Karpas-422 (cell line): ENCODE measurements around the gene SLC25A10. TPM values are rescaled to one million over a fixed set of nuclear protein-coding genes. Genes with fewer than 3 reads are reported as not detected.
A peak's percentile ranks its signal among the peaks of the same experiment; 100 is the strongest.

Source experiments
- DNase-seq: peaks from one replicate; pipeline ENCODE4 v3.0.0-alpha.2; 2015
- H2AFZ ChIP-seq: fragments of 200-600 bp; sonication (generic); 2 replicates; pipeline ENCODE4 v1.6.1; 2014; ENCODE audit warnings: antibody characterized with exemption, low read length, mixed read lengths
- H3K27ac ChIP-seq: fragments of 200-600 bp; sonication (generic); 2 replicates; pipeline ENCODE4 v1.5.1; 2014; ENCODE audit warnings: mild to moderate bottlenecking, low read length, moderate library complexity
- H3K27me3 ChIP-seq: fragments of 200-600 bp; sonication (generic); 2 replicates; pipeline ENCODE4 v1.6.1; 2014; ENCODE audit warnings: low read length, mixed read lengths
- H3K36me3 ChIP-seq: fragments of 200-600 bp; sonication (generic); 2 replicates; pipeline ENCODE4 v1.6.1; 2014; ENCODE audit warnings: low read length, mixed read lengths; ENCODE audit not compliant: insufficient read depth
- H3K4me1 ChIP-seq: fragments of 200-600 bp; sonication (generic); 2 replicates; pipeline ENCODE4 v1.6.1; 2014; ENCODE audit warnings: mild to moderate bottlenecking, low read length, mixed read lengths
- H3K4me2 ChIP-seq: fragments of 200-600 bp; sonication (generic); 2 replicates; pipeline ENCODE4 v1.6.1; 2014; ENCODE audit warnings: low read length, low read depth, mild to moderate bottlenecking; ENCODE audit not compliant: poor library complexity, severe bottlenecking
- H3K4me3 ChIP-seq: fragments of 200-600 bp; sonication (generic); 2 replicates; pipeline ENCODE4 v1.5.1; 2014; ENCODE audit warnings: mild to moderate bottlenecking, antibody characterized with exemption, low read length, mixed read lengths
- H3K79me2 ChIP-seq: fragments of 200-600 bp; sonication (generic); 2 replicates; pipeline ENCODE4 v1.6.1; 2014; ENCODE audit warnings: mild to moderate bottlenecking, low read length, mixed read lengths
- H3K9ac ChIP-seq: fragments of 200-600 bp; sonication (generic); 2 replicates; pipeline ENCODE4 v1.6.0; 2014; ENCODE audit warnings: low read length
- H3K9me2 ChIP-seq: fragments of 200-600 bp; sonication (generic), shearing (Covaris generic); replicated peaks from 2 replicates; pipeline ENCODE4 v1.6.0; 2014; ENCODE audit warnings: mild to moderate bottlenecking, low read length, moderate library complexity; ENCODE audit not compliant: insufficient read depth
- H3K9me3 ChIP-seq: fragments of 300-700, 200-600 bp; sonication (generic); 2 replicates; pipeline ENCODE4 v1.6.1; 2014; ENCODE audit warnings: low read length, mixed read lengths
- H4K20me1 ChIP-seq: fragments of 200-600 bp; sonication (generic); 2 replicates; pipeline ENCODE4 v1.6.1; 2014; ENCODE audit warnings: mild to moderate bottlenecking, antibody characterized with exemption, low read length, low read depth; ENCODE audit not compliant: insufficient read depth
- total RNA-seq: library from RNA; depleted of rRNA; stranded (reverse); fragments of >200 nt; shearing (Covaris generic); gene quantifications from 2 replicates; pipeline ENCODE4 v1.2.3, GENCODE V29; 2014; ENCODE audit warnings: low replicate concordance

The SLC25A10 gene
- total RNA-seq, 1 experiment from 2014 or later, result 8.6 TPM

DNA sequence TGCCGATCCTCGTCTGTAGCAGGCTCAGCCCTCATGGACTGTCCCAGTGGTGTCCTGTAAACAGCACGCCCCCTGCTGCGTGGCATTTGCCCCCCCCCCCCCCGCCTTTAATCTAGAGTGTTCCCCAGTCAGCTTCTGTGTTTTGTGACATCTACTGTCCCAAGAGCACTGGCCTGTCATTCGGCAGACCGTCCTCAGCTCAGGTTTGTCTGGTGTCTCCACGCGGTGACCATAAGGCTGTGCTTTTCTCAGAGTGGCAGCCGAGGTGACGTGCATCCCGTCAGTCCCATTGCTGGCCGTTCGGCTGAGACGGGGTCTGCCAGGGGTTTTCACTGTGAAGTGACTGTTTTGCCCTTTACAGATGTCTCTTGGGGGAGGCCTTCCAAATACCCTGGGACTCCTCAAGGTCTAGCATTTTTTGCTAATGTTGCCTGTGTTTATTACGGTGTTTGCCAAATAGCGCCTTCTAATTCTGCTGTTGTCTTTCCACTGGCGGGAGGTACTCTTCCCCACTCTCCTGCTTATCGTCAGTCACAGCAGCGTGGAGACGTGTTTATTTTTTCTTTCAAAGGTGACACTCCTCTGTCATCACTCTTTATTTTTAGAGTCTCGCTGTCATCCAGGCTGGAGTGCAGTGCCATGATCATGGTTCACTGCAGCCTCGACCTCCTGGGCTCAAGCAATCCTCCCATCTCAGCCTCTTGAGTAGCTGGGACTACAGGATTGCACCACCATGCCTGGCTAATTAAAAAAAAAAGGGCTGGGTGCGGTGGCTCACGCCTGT, 14.6 kb upstream of the SLC25A10 start:
- no peak overlapping the region for H3K9ac ChIP-seq
- H3K27ac ChIP-seq, result no peak overlapping the region
- DNase-seq, result no peak
- no peaks in the 10 kb centered on the region for H3K9me2 ChIP-seq
- H3K4me2 ChIP-seq, result no peak overlapping the region
- H4K20me1 ChIP-seq, result peaks cover 24% of the 10 kb centered on the region
- H3K79me2 ChIP-seq, result peaks cover 28% of the 10 kb centered on the region
- no peaks in the 10 kb centered on the region for H3K27me3 ChIP-seq
- H2AFZ ChIP-seq, result no peak overlapping the region
- no peaks in the 10 kb centered on the region for H3K9me3 ChIP-seq
- peaks cover 16% of the 10 kb centered on the region for H3K4me1 ChIP-seq
- H3K4me3 ChIP-seq, result no peak overlapping the region
- H3K36me3 ChIP-seq, result peaks cover 11% of the 10 kb centered on the region; the same call in 1 of the 2 replicates

DNA sequence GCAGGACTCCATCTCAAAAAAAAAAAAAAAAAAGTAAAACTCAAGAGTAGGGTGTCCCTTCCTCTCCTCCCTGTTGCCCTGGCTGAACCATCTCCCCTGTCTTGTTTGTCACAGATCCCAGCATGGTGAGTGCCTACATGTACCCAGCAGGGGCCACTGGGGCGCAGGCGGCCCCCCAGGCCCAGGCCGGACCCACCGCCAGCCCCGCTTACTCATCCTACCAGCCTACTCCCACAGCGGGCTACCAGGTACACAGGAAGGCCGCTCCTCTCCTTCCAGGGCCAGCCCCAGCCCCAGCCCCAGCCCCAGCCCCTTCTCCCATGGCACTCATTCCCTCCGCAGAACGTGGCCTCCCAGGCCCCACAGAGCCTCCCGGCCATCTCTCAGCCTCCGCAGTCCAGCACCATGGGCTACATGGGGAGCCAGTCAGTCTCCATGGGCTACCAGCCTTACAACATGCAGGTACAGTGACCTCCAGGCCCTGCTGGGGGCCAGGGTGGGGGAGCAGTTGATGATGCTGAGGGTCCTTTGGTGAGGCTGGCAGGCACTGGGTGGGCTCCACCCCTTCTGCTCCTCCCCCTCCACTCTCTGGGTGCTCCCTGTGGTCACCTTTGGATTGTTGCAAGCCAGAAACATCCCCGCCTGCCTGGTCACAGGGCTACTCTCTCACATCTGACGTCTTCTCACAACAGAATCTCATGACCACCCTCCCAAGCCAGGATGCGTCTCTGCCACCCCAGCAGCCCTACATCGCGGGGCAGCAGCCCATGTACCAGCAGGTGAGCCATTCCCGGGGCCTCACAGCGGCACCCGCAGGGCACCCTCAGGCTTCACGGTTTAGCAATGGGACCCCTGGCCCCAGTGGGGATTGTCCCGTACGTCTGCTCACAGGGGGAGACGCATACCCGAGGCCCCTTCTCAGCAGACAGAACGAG, 11.5 kb upstream of the SLC25A10 start:
- Histone ChIP-seq H3K4me3 (peak overlapping the region; percentile 81; the same call in 1 of the 2 replicates), H3K27ac (no peak overlapping the region), H4K20me1 (peaks cover 22% of the 10 kb centered on the region), H3K4me2 (peak overlapping the region; percentile 99), H3K79me2 (peaks cover 55% of the 10 kb centered on the region), H3K36me3 (peaks cover 14% of the 10 kb centered on the region), H3K27me3 (no peaks in the 10 kb centered on the region), H3K4me1 (peaks cover 24% of the 10 kb centered on the region), H3K9me3 (no peaks in the 10 kb centered on the region), H3K9me2 (no peaks in the 10 kb centered on the region), H2AFZ (no peak overlapping the region), H3K9ac (peak overlapping the region; percentile 99)
- no peak for DNase-seq

DNA sequence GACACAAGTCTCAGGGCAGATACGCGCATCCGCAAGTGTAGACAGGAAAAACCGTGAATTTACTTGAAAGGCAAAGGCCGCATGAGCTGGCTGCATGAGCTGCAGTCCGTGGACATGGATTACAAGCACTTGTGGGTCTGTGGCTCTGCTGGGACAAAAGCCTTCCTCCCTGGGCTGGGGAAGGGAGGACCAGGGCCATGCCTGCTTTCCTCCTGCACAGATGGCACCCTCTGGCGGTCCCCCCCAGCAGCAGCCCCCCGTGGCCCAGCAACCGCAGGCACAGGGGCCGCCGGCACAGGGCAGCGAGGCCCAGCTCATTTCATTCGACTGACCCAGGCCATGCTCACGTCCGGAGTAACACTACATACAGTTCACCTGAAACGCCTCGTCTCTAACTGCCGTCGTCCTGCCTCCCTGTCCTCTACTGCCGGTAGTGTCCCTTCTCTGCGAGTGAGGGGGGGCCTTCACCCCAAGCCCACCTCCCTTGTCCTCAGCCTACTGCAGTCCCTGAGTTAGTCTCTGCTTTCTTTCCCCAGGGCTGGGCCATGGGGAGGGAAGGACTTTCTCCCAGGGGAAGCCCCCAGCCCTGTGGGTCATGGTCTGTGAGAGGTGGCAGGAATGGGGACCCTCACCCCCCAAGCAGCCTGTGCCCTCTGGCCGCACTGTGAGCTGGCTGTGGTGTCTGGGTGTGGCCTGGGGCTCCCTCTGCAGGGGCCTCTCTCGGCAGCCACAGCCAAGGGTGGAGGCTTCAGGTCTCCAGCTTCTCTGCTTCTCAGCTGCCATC, 10.6 kb upstream of the SLC25A10 start:
- Histone ChIP-seq H3K9me2 (no peaks in the 10 kb centered on the region), H3K9me3 (no peaks in the 10 kb centered on the region), H3K9ac (peak overlapping the region; percentile 99), H2AFZ (no peak overlapping the region), H3K27me3 (no peaks in the 10 kb centered on the region), H3K27ac (peak overlapping the region; percentile 87; the same call in 1 of the 2 replicates), H4K20me1 (peaks cover 26% of the 10 kb centered on the region), H3K4me3 (peak overlapping the region; percentile 81), H3K4me2 (peak overlapping the region; percentile 99), H3K36me3 (peaks cover 22% of the 10 kb centered on the region), H3K4me1 (peaks cover 24% of the 10 kb centered on the region), H3K79me2 (peaks cover 58% of the 10 kb centered on the region)
- peak; percentile 69 for DNase-seq

DNA sequence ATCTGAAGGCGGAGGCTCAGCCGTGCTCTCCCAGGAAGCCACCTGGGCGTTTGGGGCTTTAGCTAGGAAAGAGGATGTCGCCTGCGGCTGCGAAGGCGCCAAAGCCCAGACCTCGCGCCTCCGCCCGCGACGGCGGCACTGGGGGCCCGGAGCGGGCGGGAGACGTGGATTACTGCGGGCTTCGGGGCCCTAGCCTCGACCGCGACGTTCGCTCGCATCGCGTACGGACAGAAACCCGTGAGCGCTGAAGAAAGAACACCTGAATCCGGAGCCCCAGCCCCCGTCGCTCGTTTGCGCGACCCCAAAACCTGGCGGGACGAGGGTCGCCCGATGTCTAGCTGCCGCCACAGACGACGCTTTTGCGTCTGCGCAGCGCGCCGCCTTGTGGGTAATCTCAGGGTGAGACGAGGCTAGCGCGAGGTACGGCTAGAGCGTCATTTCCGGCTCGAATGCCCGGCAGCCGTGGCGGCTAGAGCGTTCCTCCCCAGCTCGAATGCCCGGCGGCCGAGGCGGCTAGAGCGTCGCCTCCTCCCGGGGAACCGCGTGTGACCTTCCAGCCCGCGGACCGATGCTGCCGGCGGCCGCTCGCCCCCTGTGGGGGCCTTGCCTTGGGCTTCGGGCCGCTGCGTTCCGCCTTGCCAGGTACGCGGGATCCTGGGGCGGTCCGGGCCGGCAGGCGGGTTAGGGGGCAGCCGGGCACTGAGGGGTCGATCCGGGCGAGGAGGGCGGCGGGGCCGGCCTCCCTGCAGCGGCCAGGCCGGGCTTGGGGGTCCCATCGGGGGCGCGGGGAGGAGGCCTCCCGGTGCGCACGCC, 8.9 kb upstream of the SLC25A10 start, which contains the start of gene MRPL12:
MRPL12 (plus strand) TSS at position 434 of the 813 bp plus-strand sequence; CDS start at position 569, 135 bp downstream.
- H4K20me1 ChIP-seq, result peaks cover 31% of the 10 kb centered on the region
- H3K27ac ChIP-seq, result peak within 1 kb of the TSS; percentile 87
- no peaks in the 10 kb centered on the region for H3K27me3 ChIP-seq
- H2AFZ ChIP-seq, result no peak within 1 kb of the TSS
- H3K9me3 ChIP-seq, result no peaks in the 10 kb centered on the region
- H3K4me3 ChIP-seq, result peak within 1 kb of the TSS; percentile 81
- peak within 1 kb of the TSS; percentile 99 for H3K9ac ChIP-seq
- H3K4me1 ChIP-seq, result peaks cover 24% of the 10 kb centered on the region
- H3K4me2 ChIP-seq, result peak within 1 kb of the TSS; percentile 99
- no peaks in the 10 kb centered on the region for H3K9me2 ChIP-seq
- peaks cover 31% of the 10 kb centered on the region for H3K36me3 ChIP-seq
- H3K79me2 ChIP-seq, result peaks cover 58% of the 10 kb centered on the region
- peak; percentile 98 for DNase-seq

DNA sequence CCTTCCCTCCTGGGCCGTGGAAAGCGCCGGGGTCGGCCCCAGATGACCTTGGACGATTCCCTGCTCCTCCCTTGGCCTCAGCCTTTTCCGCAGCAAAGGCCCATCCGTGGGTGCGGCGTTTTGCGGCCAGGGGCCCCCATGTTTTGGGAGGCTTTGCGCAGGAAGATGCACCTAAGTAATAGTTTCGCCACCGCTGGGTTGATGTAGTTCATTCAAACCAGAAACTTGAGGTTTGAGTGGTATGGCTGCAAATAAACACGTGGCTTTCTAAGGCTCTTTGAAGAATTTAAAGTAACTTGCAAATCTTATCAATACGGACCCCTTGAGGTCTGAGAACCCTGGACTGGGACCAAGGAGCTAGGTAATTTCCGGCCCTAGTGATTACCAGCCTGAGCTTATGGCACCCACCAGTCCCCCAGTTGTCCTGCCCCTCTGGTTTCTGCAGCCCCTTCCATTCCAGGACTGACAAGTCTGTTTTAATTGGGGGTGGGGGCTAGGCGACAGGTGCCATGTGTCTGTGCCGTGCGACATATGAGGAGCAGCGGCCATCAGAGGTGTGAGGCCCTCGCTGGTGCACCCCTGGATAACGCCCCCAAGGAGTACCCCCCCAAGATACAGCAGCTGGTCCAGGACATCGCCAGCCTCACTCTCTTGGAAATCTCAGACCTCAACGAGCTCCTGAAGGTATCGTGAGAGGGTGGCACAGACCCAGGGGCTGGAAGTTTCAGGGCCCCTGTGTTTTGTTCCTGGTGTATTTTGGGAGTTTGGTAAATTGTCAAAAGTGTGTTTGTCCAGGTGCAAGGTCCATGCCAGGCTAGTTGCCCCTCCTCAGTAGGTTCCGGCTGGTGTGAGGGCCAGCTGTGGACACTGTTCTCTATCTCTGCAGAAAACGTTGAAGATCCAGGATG, 8.1 kb upstream of the SLC25A10 start:
- H3K9ac ChIP-seq, result peak overlapping the region; percentile 99
- peaks cover 31% of the 10 kb centered on the region for H4K20me1 ChIP-seq
- H3K36me3 ChIP-seq, result peaks cover 28% of the 10 kb centered on the region
- H3K9me3 ChIP-seq, result no peaks in the 10 kb centered on the region
- peak overlapping the region; percentile 81 for H3K4me3 ChIP-seq
- no peaks in the 10 kb centered on the region for H3K27me3 ChIP-seq
- peak; percentile 72 for DNase-seq
- peaks cover 24% of the 10 kb centered on the region for H3K4me1 ChIP-seq
- peaks cover 54% of the 10 kb centered on the region for H3K79me2 ChIP-seq
- H3K4me2 ChIP-seq, result peak overlapping the region; percentile 99
- H2AFZ ChIP-seq, result no peak overlapping the region
- H3K9me2 ChIP-seq, result no peaks in the 10 kb centered on the region
- H3K27ac ChIP-seq, result peak overlapping the region; percentile 87

DNA sequence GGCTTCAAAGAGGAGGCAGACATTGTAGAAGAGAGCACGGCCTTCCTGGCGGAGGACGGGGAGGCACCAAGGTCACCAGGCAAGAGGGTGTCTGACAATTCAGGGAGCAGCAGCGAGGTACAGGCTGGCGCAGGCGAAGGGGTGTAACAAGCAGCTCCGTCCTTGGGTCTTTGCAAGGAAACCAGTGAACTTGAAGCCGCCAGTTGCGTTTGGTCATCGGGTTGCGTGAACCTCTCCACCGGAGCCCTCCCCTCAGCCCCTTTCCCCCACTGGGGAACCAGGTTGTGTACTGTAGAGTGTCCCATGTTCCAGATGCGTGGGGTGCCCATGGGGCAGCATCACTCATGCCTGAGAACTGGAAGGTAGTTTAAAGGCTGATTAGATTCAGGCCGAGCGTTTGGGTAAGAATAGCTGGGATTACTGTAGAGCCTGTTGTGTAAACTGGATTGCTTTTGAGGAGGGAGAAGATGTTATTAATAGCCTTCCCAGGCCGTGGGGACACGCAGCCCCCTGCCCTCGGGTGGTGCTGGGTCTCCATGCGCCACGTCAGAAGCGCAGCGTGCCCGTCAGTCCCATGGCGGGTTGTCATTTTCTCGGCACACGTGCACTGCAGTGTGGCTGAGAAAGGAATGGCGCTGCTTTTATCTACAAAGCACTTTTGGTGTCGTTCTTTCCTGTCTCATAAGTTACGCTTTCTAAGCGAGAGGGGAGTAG, 6.4 kb upstream of the SLC25A10 start:
- no peak overlapping the region for H2AFZ ChIP-seq
- H3K36me3 ChIP-seq, result peaks cover 25% of the 10 kb centered on the region
- H3K9me2 ChIP-seq, result no peaks in the 10 kb centered on the region
- H3K4me1 ChIP-seq, result peaks cover 24% of the 10 kb centered on the region
- H3K9ac ChIP-seq, result no peak overlapping the region
- no peak for DNase-seq
- peaks cover 48% of the 10 kb centered on the region for H3K79me2 ChIP-seq
- H3K27me3 ChIP-seq, result no peaks in the 10 kb centered on the region
- H3K27ac ChIP-seq, result peak overlapping the region; percentile 87; the same call in 1 of the 2 replicates
- H3K9me3 ChIP-seq, result no peaks in the 10 kb centered on the region
- peaks cover 30% of the 10 kb centered on the region for H4K20me1 ChIP-seq
- H3K4me3 ChIP-seq, result no peak overlapping the region
- H3K4me2 ChIP-seq, result no peak overlapping the region
